ENCODE results near the gene LRRC71.

GRCh38 chr1:156951371-156951770, 30.9 kb downstream of the LRRC71 start:
- TF ChIP-seq, protein P1, sequence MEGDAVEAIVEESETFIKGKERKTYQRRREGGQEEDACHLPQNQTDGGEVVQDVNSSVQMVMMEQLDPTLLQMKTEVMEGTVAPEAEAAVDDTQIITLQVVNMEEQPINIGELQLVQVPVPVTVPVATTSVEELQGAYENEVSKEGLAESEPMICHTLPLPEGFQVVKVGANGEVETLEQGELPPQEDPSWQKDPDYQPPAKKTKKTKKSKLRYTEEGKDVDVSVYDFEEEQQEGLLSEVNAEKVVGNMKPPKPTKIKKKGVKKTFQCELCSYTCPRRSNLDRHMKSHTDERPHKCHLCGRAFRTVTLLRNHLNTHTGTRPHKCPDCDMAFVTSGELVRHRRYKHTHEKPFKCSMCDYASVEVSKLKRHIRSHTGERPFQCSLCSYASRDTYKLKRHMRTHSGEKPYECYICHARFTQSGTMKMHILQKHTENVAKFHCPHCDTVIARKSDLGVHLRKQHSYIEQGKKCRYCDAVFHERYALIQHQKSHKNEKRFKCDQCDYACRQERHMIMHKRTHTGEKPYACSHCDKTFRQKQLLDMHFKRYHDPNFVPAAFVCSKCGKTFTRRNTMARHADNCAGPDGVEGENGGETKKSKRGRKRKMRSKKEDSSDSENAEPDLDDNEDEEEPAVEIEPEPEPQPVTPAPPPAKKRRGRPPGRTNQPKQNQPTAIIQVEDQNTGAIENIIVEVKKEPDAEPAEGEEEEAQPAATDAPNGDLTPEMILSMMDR (IDR thresholded peaks at IDR 0.05) = no peak
- no peak for TF ChIP-seq TCF12 (IDR thresholded peaks at IDR 0.05)
- TF ChIP-seq, protein P2, sequence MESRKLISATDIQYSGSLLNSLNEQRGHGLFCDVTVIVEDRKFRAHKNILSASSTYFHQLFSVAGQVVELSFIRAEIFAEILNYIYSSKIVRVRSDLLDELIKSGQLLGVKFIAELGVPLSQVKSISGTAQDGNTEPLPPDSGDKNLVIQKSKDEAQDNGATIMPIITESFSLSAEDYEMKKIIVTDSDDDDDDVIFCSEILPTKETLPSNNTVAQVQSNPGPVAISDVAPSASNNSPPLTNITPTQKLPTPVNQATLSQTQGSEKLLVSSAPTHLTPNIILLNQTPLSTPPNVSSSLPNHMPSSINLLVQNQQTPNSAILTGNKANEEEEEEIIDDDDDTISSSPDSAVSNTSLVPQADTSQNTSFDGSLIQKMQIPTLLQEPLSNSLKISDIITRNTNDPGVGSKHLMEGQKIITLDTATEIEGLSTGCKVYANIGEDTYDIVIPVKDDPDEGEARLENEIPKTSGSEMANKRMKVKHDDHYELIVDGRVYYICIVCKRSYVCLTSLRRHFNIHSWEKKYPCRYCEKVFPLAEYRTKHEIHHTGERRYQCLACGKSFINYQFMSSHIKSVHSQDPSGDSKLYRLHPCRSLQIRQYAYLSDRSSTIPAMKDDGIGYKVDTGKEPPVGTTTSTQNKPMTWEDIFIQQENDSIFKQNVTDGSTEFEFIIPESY (IDR thresholded peaks at IDR 0.05; ENCODE audit: borderline replicate concordance, low read depth) = no peak
- no peak for TF ChIP-seq POLR2AphosphoS5 (IDR thresholded peaks at IDR 0.05; ENCODE audit: low read depth, low read length)
- TF ChIP-seq TAF1 (IDR thresholded peaks at IDR 0.05; ENCODE audit: borderline replicate concordance, low read depth, low read length) = no peak
- TF ChIP-seq RXRA (IDR thresholded peaks at IDR 0.05; ENCODE audit: borderline replicate concordance, low read depth) = no peak
- TF ChIP-seq EP300 (IDR thresholded peaks at IDR 0.05; ENCODE audit: borderline replicate concordance in 1 of 2, low read depth in 1 of 2, low read length in 1 of 2) = no peak
- no peak for TF ChIP-seq YY1 (IDR thresholded peaks at IDR 0.05; ENCODE audit: low read depth)
